NOMO-1 (cell line): Measurements from ENCODE around the gene B3GNT3.
"Not testable (repeated sequence)": the region's sequence is repeated elsewhere in the genome, so short reads cannot be mapped to it uniquely, and the experiment has no call there.

ENCODE experiments used
- DNase-seq, 2 experiments: peaks; one replicate each; lab custom pipeline; 2025; ENCODE audit not compliant: unreplicated experiment in 2 of 2; lab: John Stamatoyannopoulos, UW

The B3GNT3 gene

GRCh38 chr19:17796013-17796837 is 1.3 kb downstream of the B3GNT3 start:
- DNase-seq, result no peak

GRCh38 chr19:17796838-17797423 is 2.0 kb downstream of the B3GNT3 start:
- DNase-seq, result no peak

GRCh38 chr19:17797424-17798201 is 2.7 kb downstream of the B3GNT3 start:
- no peak for DNase-seq

- DNase-seq, result not testable (repeated sequence)
Observed at GRCh38 chr19:17798599-17798998, 3.7 kb downstream of the B3GNT3 start.

GRCh38 chr19:17802137-17802858 is 7.4 kb downstream of the B3GNT3 start:
- DNase-seq, result no peak

- DNase-seq, result peak; percentile 68 to 74
Observed at GRCh38 chr19:17803264-17803896, 8.4 kb downstream of the B3GNT3 start.

- no peak for DNase-seq
Observed at GRCh38 chr19:17805427-17805826, 10.5 kb downstream of the B3GNT3 start.

GRCh38 chr19:17806945-17807344 is 12.0 kb downstream of the B3GNT3 start:
- no peak for DNase-seq

GRCh38 chr19:17807731-17808316 is 12.9 kb downstream of the B3GNT3 start:
- DNase-seq, result no peak

GRCh38 chr19:17811103-17811502 is 16.2 kb downstream of the B3GNT3 start:
- DNase-seq, result no peak

- DNase-seq, result no peak
Observed at GRCh38 chr19:17811681-17812080, 16.7 kb downstream of the B3GNT3 start.

GRCh38 chr19:17812099-17812498 is 17.2 kb downstream of the B3GNT3 start:
- no peak for DNase-seq

- DNase-seq, result no peak
Observed at GRCh38 chr19:17817668-17818363, 22.9 kb downstream of the B3GNT3 start.

- DNase-seq, result no peak
Observed at GRCh38 chr19:17821190-17821589, 26.3 kb downstream of the B3GNT3 start, which contains the start of gene INSL3. INSL3 (minus strand) TSS chr19:17821519; CDS start chr19:17821506, 13 bp downstream.

GRCh38 chr19:17824339-17824738 is 29.4 kb downstream of the B3GNT3 start:
- DNase-seq, result no peak

- no peak for DNase-seq
Observed at GRCh38 chr19:17826508-17827056, 31.6 kb downstream of the B3GNT3 start.

- no peak for DNase-seq
Observed at GRCh38 chr19:17829855-17830566, 35.1 kb downstream of the B3GNT3 start.
